Measurements from ENCODE around the gene FAM170B.

Gene FAM170B

GRCh38 chr10:49119746-49120145 is 14.1 kb downstream of the FAM170B start:
- TF ChIP-seq CTCF (IDR thresholded peaks at IDR 0.05; ENCODE audit: low read depth, low read length): no peak

DNA sequence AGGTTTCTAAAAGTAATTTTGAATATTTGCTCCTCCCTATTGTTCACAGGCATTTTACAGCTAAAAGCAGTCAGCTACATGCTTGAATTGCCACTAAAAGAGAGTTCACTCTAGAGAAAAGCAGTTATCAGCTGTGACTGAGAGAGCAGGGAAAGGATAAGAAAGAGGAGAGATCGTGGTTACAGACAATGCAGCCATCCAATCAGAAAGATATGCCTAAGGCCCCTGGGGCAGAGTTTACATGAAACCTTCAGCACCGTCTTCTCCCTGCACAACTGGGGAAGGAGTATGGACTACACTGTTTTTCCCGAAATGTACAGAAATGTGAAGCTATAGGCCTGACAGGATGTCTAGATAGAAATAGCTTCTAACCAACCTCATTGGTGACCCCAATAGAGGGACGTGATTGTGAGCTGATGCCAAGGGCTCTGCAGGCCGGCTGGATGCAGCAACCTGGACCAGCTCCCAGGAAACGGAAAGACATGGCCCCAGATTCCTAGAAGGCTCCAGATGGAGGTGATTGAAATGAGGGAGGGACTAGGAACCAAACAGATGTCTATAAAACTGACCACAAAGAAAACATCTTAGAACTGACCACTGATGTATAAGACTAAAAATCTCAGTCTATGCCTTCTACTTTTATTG is 15.3 kb downstream of the FAM170B start:
- Histone ChIP-seq H3K4me1 (no peaks in the 10 kb centered on the region), H3K9me3 (no peaks in the 10 kb centered on the region), H3K27me3 (peaks cover 5% of the 10 kb centered on the region; the same call in 1 of the 2 replicates), H3K4me3 (ENCODE audit: low read depth, low read length) (no peak overlapping the region), H3K36me3 (no peaks in the 10 kb centered on the region)
- DNase-seq: no peak
- TF ChIP-seq CTCF (IDR thresholded peaks at IDR 0.05; ENCODE audit: low read depth, low read length): no peak

More at GRCh38 chr10:49119746-49120145, 14.1 kb downstream of the FAM170B start:
- H3K4me1 ChIP-seq: no peaks in the 10 kb centered on the region
- H3K36me3 ChIP-seq: no peaks in the 10 kb centered on the region
- no peaks in the 10 kb centered on the region for H3K9me3 ChIP-seq
- H3K27me3 ChIP-seq: peaks cover 3% of the 10 kb centered on the region; the same call in 1 of the 2 replicates
- no peak for DNase-seq
- H3K4me3 ChIP-seq (ENCODE audit: low read depth, low read length): no peak overlapping the region

DNA sequence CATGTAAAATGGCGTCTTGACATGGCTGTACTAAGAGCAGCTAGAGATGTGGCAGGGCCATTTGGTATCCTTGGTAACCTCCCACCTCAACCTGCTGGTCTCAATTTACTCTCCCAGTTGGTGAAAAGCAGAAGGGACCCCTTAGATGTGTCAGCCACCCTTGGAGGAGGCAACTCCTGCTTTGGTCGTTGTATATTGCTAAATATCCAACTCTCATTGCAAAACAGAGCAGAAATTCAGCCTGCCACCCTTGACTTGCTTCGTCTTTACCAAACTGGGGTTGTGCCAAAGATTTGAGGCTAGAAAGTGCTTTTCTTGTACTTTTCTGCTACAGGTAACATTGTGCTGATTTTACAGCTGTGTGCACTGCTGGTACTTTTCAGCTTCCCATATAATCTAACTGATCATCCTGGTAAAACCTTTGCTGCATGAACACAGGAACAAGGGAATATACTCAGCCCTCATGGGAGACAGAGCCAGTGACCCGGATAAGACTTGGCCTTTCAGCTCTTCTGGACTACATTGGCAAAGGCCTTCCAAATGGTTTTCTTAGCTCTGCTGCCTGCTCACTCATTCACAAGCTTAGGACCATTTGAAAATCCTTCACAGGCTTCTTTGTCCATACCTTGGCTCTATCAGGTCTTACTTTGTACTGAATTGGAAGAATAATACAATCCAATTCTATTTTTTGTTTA is 16.3 kb downstream of the FAM170B start:
- H3K27me3 ChIP-seq: peaks cover 5% of the 10 kb centered on the region; the same call in 1 of the 2 replicates
- no peak for TF ChIP-seq CTCF (IDR thresholded peaks at IDR 0.05; ENCODE audit: low read depth, low read length)
- H3K9me3 ChIP-seq: no peaks in the 10 kb centered on the region
- no peak for DNase-seq
- H3K4me3 ChIP-seq (ENCODE audit: low read depth, low read length): no peak overlapping the region
- no peaks in the 10 kb centered on the region for H3K36me3 ChIP-seq
- H3K4me1 ChIP-seq: no peaks in the 10 kb centered on the region

DNA sequence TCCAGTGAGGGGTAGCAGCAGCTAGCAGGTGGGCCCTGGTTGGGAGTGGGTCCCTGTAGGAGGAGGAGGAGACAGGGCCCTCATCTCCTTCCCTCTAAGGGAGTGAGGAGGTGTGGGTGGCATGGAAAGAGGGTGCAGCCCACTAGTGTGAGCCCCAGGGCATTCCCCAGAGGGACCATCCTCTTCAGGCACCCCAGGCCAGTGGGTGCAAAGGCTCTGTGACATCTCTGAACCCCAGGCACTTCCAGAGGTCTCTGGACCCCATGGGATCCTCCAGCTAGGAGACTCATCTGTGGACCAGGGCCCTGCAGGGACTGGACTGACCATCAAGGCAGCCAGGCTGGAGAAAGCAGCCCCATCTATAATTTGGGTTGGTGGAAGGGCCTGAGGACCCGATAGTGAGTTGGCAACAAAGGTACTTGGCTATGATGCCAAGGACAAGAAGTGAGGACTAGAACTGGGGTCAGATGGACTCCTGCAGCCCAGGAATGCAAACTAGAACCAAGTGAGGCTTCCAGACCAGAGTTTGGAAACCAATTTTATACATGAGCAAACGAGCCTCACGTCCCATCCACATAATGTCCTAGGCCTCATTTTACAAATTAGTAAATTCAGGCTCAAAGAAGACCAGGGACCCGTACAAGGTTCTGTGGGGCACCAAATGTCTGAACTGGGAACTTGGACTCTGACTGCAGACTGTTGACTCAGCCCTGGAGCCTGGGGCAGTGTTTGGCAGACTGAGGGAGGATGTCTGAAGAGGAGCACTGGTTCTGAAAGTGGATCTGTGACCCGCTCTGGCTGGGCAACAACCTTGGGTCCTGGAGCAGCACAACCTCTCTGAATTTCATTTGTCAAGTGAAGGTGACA is 17.1 kb downstream of the FAM170B start:
- no peaks in the 10 kb centered on the region for H3K36me3 ChIP-seq
- no peak for TF ChIP-seq CTCF (IDR thresholded peaks at IDR 0.05; ENCODE audit: low read depth, low read length)
- H3K9me3 ChIP-seq: no peaks in the 10 kb centered on the region
- DNase-seq: no peak
- no peak overlapping the region for H3K4me3 ChIP-seq (ENCODE audit: low read depth, low read length)
- peaks cover 5% of the 10 kb centered on the region; the same call in 1 of the 2 replicates for H3K27me3 ChIP-seq
- no peaks in the 10 kb centered on the region for H3K4me1 ChIP-seq

GRCh38 chr10:49115796-49116508 is 17.9 kb downstream of the FAM170B start:
- DNase-seq: no peak
- Histone ChIP-seq H3K4me3 (ENCODE audit: low read depth, low read length) (no peak overlapping the region), H3K4me1 (no peaks in the 10 kb centered on the region), H3K27me3 (peaks cover 5% of the 10 kb centered on the region; the same call in 1 of the 2 replicates), H3K36me3 (no peaks in the 10 kb centered on the region), H3K9me3 (no peaks in the 10 kb centered on the region)
- TF ChIP-seq CTCF (IDR thresholded peaks at IDR 0.05; ENCODE audit: low read depth, low read length): no peak
